OCI-LY7 (cell line): Measurements from ENCODE around the gene KIF11. TPM values are rescaled to one million over a fixed set of nuclear protein-coding genes. Genes with fewer than 3 reads are reported as not detected.

Source experiments
- BruUV-seq: library from RNA; stranded (reverse); fragments of 400-500 nt; replicated peaks from 2 replicates; lab custom pipeline; 2021; lab: Mats Ljungman, UMichigan
- CTCF ChIA-PET: fragments of 300-600 bp; sonication (Branson Sonifier 250); formaldehyde crosslinking; loops from one replicate; lab custom pipeline; 2022; ENCODE audit warnings: antibody characterized with exemption; ENCODE audit not compliant: unreplicated experiment; lab: Charles Lee
- POLR2A ChIA-PET: fragments of 300-600 bp; sonication (Branson Sonifier 250); formaldehyde crosslinking; loops from one replicate; lab custom pipeline; 2022; ENCODE audit warnings: antibody characterized with exemption; lab: Charles Lee
- DNase-seq: peaks from one replicate; pipeline ENCODE4 v3.0.0-alpha.2; 2015; ENCODE audit warnings: low spot score
- H2AFZ ChIP-seq: fragments of 200-600 bp; sonication (generic), shearing (Covaris generic); 2 replicates; pipeline ENCODE4 v1.6.1; 2014; ENCODE audit warnings: mild to moderate bottlenecking, antibody characterized with exemption, low read length, moderate library complexity
- H3K27ac ChIP-seq: fragments of 200-600 bp; sonication (generic); 2 replicates; pipeline ENCODE4 v1.5.1; 2014; ENCODE audit warnings: mixed run types, low read depth, mild to moderate bottlenecking, moderate library complexity, low read length, inconsistent platforms; ENCODE audit not compliant: poor library complexity, severe bottlenecking
- H3K36me3 ChIP-seq: fragments of 200-600 bp; sonication (generic); 2 replicates; pipeline ENCODE4 v1.6.1; 2014; ENCODE audit warnings: mild to moderate bottlenecking, antibody characterized with exemption, low read length, moderate library complexity, mixed read lengths; ENCODE audit not compliant: insufficient read depth
- H3K4me1 ChIP-seq: fragments of 200-600 bp; sonication (generic); 2 replicates; pipeline ENCODE4 v1.5.1; 2014; ENCODE audit warnings: mild to moderate bottlenecking, low read length; ENCODE audit not compliant: insufficient read depth, poor library complexity, severe bottlenecking
- H3K4me2 ChIP-seq: fragments of 200-600 bp; sonication (generic); 2 replicates; pipeline ENCODE4 v1.6.1; 2014; ENCODE audit warnings: mild to moderate bottlenecking, low read length
- H3K4me3 ChIP-seq: fragments of 200-600 bp; sonication (generic); 2 replicates; pipeline ENCODE4 v1.5.1; 2014; ENCODE audit warnings: mild to moderate bottlenecking, low read depth, low read length; ENCODE audit not compliant: poor library complexity, severe bottlenecking
- H3K79me2 ChIP-seq: fragments of 200-600 bp; sonication (generic); 2 replicates; pipeline ENCODE4 v1.6.1; 2016; ENCODE audit warnings: low read depth, mild to moderate bottlenecking, low read length, moderate library complexity, mixed read lengths; ENCODE audit not compliant: insufficient read depth
- H3K9me2 ChIP-seq: fragments of 200-600 bp; sonication (generic); 2 replicates; pipeline ENCODE4 v1.6.1; 2016; ENCODE audit warnings: mild to moderate bottlenecking, low read length, mixed read lengths; ENCODE audit not compliant: insufficient read depth
- H3K9me3 ChIP-seq: fragments of 200-600 bp; sonication (generic); 2 replicates; pipeline ENCODE4 v1.6.1; 2014; ENCODE audit warnings: mild to moderate bottlenecking, mixed run types, low read length, mixed read lengths
- H4K20me1 ChIP-seq: fragments of 200-600 bp; sonication (generic); 2 replicates; pipeline ENCODE4 v1.6.1; 2014; ENCODE audit warnings: mild to moderate bottlenecking, antibody characterized with exemption, low read length, moderate library complexity, mixed read lengths; ENCODE audit not compliant: insufficient read depth
- CTCF ChIP-seq: fragments of 200-600 bp; sonication (generic); conservative IDR thresholded peaks from 2 replicates; pipeline ENCODE4 v1.5.1; 2014; ENCODE audit warnings: mild to moderate bottlenecking, antibody characterized with exemption, low read length, moderate library complexity, mixed read lengths
- EZH2phosphoT487 ChIP-seq: fragments of 200-600 bp; sonication (generic); IDR thresholded peaks from 2 replicates; pipeline ENCODE4 v1.6.1; 2018; ENCODE audit warnings: low read depth, borderline replicate concordance, mild to moderate bottlenecking, mixed run types, antibody characterized with exemption, low read length, moderate library complexity, mixed read lengths
- intact Hi-C: fragments of 100-400 bp; cut with micrococcal nuclease; formaldehyde crosslinking; loops from one replicate; pipeline ENCODE4 v1.10.0; 2022; ENCODE audit not compliant: unreplicated experiment
- total RNA-seq, 2 experiments: library from RNA; depleted of rRNA in 1 of 2; stranded (reverse); fragments of >200 nt in 1 of 2; shearing (Covaris generic) in 1 of 2; gene quantifications; 2 replicates each; pipeline ENCODE4 v1.2.3, GENCODE V29; 2014 to 2022

The KIF11 gene
- total RNA-seq, 2 experiments from 2014 or later, result 71.8 to 103 TPM

DNA sequence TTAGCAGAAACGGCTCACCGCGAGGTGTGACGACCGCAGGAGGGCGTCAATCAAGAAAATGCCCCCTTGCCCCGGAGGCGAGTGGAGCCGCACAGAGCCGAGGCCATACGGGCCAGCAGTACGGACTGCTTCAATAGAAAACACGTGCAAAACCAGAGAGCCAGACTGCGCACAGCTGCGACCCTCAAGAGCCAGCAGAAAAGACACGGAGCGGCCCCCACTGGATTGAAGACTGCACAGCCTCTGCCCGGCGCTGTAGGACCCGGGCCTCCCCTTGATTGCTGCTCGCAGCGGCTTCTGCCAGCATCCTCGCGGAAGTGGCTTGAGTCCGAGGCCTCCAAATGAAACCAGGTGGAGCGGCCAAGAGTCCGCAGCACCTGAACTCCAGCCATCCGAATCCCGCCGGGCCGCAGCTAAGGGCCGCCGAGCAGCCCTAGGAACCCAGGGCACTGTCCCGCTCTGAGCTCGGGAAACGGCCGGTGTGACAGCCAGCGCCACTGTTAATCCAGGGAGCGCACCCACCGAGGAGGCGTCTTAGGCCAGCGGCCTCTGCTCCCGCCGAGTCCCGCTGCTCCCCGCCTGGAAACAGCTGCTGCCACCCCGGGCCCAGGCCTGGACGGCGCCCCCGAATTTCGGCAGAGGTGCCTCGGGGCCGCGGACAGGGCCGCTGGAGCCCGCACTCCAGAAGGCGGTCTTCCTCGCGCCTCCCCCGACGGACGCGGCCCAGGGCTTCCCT lies 96.2 kb downstream of the KIF11 start:
- peak; percentile 62 for TF ChIP-seq CTCF
- TF ChIP-seq EZH2phosphoT487, result no peak
- ChIA-PET POLR2A (interaction anchor here (0.6 to 1.0 kb wide), 3 partner anchors 17 to 57 kb away, joined by 3 to 4 read pairs (median 3); no protein-coding TSS in a partner anchor), CTCF (interaction anchor here (0.7 to 0.9 kb wide), 2 partner anchors 9 to 138 kb away, joined by 3 read pairs; no protein-coding TSS in a partner anchor)
- H3K4me1 ChIP-seq, result peaks cover 33% of the 10 kb centered on the region
- peak; percentile 56 for DNase-seq
- H3K27ac ChIP-seq, result no peak overlapping the region
- H3K79me2 ChIP-seq, result no peaks in the 10 kb centered on the region
- no TSS peak for BruUV-seq
- no peaks in the 10 kb centered on the region for H4K20me1 ChIP-seq
- no peaks in the 10 kb centered on the region for H3K9me2 ChIP-seq
- intact Hi-C loops, result loop anchor here (1.0 to 5.0 kb wide), 3 partner anchors 53 to 98 kb away; no protein-coding TSS in a partner anchor
- peak overlapping the region; percentile 18; the same call in 1 of the 2 replicates for H2AFZ ChIP-seq
- H3K4me3 ChIP-seq, result peak overlapping the region; percentile 62
- H3K4me2 ChIP-seq, result peak overlapping the region; percentile 55
- H3K9me3 ChIP-seq, result no peaks in the 10 kb centered on the region
- H3K36me3 ChIP-seq, result no peaks in the 10 kb centered on the region

- Histone ChIP-seq H3K4me3 (peak within 1 kb of the TSS; percentile 62), H3K4me1 (peaks cover 33% of the 10 kb centered on the region), H3K9me2 (no peaks in the 10 kb centered on the region), H3K27ac (no peak within 1 kb of the TSS), H3K79me2 (no peaks in the 10 kb centered on the region), H2AFZ (peak within 1 kb of the TSS; percentile 18; the same call in 1 of the 2 replicates), H3K9me3 (no peaks in the 10 kb centered on the region), H3K36me3 (no peaks in the 10 kb centered on the region), H3K4me2 (peak within 1 kb of the TSS; percentile 55), H4K20me1 (no peaks in the 10 kb centered on the region)
- ChIA-PET POLR2A (interaction anchor here (0.6 to 1.4 kb wide), 3 partner anchors 9 to 33 kb away, joined by 3 to 4 read pairs (median 4); no protein-coding TSS in a partner anchor), CTCF (interaction anchor here (0.7 to 0.9 kb wide), 2 partner anchors 8 to 137 kb away, joined by 3 read pairs; no protein-coding TSS in a partner anchor)
- TF ChIP-seq EZH2phosphoT487 (no peak), CTCF (no peak)
- no TSS peak for BruUV-seq
- intact Hi-C loops, result loop anchor here (1.0 to 5.0 kb wide), 3 partner anchors 53 to 98 kb away; no protein-coding TSS in a partner anchor
- DNase-seq, result peak; percentile 74
These were observed 96.8 kb downstream of the KIF11 start, which contains the start of gene HHEX for GRCh38 chr10:92689663-92690210. Gene HHEX, plus strand, starts transcription at chr10:92689955. Its CDS starts 32 bp downstream, at chr10:92689987.
